Thyroid gland (tissue), 4 donors: ENCODE results near the gene CIZ1. TPM values are rescaled to one million over a fixed set of nuclear protein-coding genes. Genes with fewer than 3 reads are reported as not detected.

Experiments
- DNase-seq, 2 donors: peaks; one replicate each; pipeline ENCODE4 v3.0.0-alpha.2; 2019
- H3K27ac ChIP-seq, 3 donors: fragments of 200-600 bp; sonication (generic); 1 replicate in 2 of 3; 2 replicates in 1 of 3; pipeline ENCODE4 v1.5.1; 2016 to 2019; ENCODE audit warnings: mild to moderate bottlenecking in 1 of 3, moderate library complexity in 1 of 3
- H3K27me3 ChIP-seq: fragments of 200-600 bp; sonication (generic); one replicate; pipeline ENCODE4 v1.5.1; 2019
- H3K36me3 ChIP-seq, 2 donors: fragments of 200-600 bp; sonication (generic); one replicate each; pipeline ENCODE4 v1.5.1; 2016 to 2019
- H3K4me1 ChIP-seq, 2 donors: fragments of 200-600 bp; sonication (generic); one replicate each; pipeline ENCODE4 v1.5.1; 2017 to 2019
- H3K4me3 ChIP-seq, 3 donors: fragments of 200-600 bp; sonication (generic); replicated peaks in 1 of 3; 1 replicate in 2 of 3; 2 replicates in 1 of 3; pipeline ENCODE4 v1.5.1; 2016; ENCODE audit warnings: mild to moderate bottlenecking in 1 of 3
- H3K9me3 ChIP-seq: fragments of 200-600 bp; sonication (generic); one replicate; pipeline ENCODE4 v1.5.1; 2017
- POLR2A ChIP-seq, 2 donors: fragments of 450-650 bp; IDR thresholded peaks; one replicate each; pipeline ENCODE4 v1.6.1; 2017; ENCODE audit warnings: antibody characterized with exemption in 2 of 2, mild to moderate bottlenecking in 2 of 2, moderate library complexity in 1 of 2
- WGBS, 2 donors: methylation state at CpG; one replicate each; pipeline ENCODE4 v1.1.5; 2017; 5-methylcytosine and 5-hydroxymethylcytosine counted together
- intact Hi-C: fragments of 100-400 bp; cut with DNase I; formaldehyde crosslinking; loops from one replicate; pipeline ENCODE4 v1.15.1; 2023
- total RNA-seq, 4 donors: library from RNA; depleted of rRNA; stranded (reverse); fragments of >200 nt; gene quantifications; one replicate each; pipeline ENCODE4 v1.2.3, GENCODE V29; 2016
- TF ChIP-seq, protein P1 (sequence below), 6 experiments: fragments of 200-600 bp in 3 of 6; fragments of 450-650 bp in 3 of 6; sonication (generic) in 3 of 6; IDR thresholded peaks; one replicate each; pipeline ENCODE4 v1.5.1; 2016 to 2019; ENCODE audit warnings: antibody characterized with exemption in 6 of 6, mild to moderate bottlenecking in 2 of 6, inconsistent platforms in 1 of 6, moderate library complexity in 1 of 6

Gene CIZ1
- total RNA-seq, 4 donors from 2014 or later = 47.8 to 58.5 (median 52.7) TPM

DNA sequence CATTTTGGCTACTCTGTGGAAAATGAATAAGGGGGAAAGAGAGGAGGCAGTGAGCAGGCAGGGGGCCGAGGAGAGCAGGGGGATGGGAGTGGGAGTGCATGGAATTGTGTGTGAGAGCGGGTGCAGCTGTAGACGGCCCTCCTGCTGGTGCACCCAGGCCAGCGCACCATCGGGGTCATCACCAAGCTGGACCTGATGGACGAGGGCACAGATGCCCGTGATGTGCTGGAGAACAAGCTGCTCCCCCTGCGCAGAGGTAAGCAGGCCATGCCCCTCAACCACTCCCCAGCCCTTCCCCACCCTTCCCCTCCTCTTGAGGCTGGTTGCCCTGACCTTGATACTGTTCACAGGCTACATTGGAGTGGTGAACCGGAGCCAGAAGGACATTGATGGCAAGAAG lies 28.5 kb upstream of the CIZ1 start:
- TF ChIP-seq POLR2A (IDR thresholded peaks at IDR 0.05) = no peak
- Histone ChIP-seq H3K4me3 (no peak overlapping the region), H3K9me3 (no peaks in the 10 kb centered on the region), H3K27ac (no peak overlapping the region), H3K4me1 (peaks cover 0 to 10% of the 10 kb centered on the region in 2 donors), H3K36me3 (no peaks in the 10 kb centered on the region), H3K27me3 (no peaks in the 10 kb centered on the region)
- no peak for DNase-seq
- intact Hi-C loops = no loop called here
- WGBS, 2 donors = 87 to 90% methylated on average over 8 to 9 of the region's 9 CpGs

DNA sequence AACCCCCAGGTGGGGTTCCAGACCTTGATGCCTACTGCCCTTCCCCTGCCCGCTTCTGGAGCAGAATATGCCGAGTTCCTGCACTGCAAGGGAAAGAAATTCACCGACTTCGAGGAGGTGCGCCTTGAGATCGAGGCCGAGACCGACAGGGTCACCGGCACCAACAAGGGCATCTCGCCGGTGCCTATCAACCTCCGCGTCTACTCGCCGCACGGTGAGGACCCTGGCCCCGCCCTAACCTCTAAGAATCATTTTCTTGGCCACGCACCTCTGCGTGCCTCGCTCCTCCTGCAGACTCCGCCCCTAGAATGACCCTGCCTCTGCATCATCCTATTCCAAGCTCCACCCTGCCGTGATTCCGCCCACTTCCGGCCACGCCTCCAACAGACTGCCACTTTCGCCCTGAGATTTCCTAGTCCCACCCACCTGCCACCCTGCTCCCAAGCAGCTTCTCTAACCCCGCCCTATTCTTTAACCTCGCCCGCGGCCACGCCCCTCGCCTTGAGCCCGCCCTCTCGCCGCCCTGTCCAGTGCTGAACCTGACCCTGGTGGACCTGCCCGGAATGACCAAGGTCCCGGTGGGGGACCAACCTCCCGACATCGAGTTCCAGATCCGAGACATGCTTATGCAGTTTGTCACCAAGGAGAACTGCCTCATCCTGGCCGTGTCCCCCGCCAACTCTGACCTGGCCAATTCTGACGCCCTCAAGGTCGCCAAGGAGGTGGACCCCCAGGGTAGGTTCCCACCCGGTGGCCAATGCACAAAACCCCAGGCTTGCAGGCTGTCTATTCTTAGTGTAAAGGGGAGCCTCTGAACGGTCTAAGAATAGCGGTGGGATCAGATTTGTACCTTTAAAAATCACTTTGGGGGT lies 27.4 kb upstream of the CIZ1 start:
- H3K36me3 ChIP-seq = no peaks in the 10 kb centered on the region

DNA sequence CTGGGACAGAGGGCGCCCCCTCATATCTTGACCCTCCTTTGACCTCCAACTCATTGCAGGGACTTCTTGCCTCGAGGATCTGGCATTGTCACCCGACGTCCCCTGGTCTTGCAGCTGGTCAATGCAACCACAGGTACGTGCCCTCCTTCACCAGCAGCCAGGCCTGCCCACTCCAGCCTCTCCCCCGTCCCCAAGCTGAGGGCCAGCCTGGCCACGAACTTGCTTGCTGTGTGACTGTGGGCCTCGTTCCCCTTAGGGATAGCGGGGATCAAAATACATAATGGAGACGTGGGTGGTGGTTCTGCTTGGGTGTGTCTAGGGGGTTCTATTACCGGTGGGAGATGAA lies 26.8 kb upstream of the CIZ1 start:
- no peak for DNase-seq
- Histone ChIP-seq H3K4me3 (peak overlapping the region in 1 of 3 donors; percentile 21), H3K27ac (peak overlapping the region in 1 of 3 donors; percentile 41), H3K36me3 (no peaks in the 10 kb centered on the region), H3K9me3 (no peaks in the 10 kb centered on the region), H3K4me1 (peaks cover 0 to 10% of the 10 kb centered on the region in 2 donors), H3K27me3 (no peaks in the 10 kb centered on the region)
- WGBS, 2 donors = 63 to 65% methylated on average over 11 of the region's 11 CpGs
- TF ChIP-seq POLR2A (IDR thresholded peaks at IDR 0.05) = no peak
- TF ChIP-seq, protein P1, sequence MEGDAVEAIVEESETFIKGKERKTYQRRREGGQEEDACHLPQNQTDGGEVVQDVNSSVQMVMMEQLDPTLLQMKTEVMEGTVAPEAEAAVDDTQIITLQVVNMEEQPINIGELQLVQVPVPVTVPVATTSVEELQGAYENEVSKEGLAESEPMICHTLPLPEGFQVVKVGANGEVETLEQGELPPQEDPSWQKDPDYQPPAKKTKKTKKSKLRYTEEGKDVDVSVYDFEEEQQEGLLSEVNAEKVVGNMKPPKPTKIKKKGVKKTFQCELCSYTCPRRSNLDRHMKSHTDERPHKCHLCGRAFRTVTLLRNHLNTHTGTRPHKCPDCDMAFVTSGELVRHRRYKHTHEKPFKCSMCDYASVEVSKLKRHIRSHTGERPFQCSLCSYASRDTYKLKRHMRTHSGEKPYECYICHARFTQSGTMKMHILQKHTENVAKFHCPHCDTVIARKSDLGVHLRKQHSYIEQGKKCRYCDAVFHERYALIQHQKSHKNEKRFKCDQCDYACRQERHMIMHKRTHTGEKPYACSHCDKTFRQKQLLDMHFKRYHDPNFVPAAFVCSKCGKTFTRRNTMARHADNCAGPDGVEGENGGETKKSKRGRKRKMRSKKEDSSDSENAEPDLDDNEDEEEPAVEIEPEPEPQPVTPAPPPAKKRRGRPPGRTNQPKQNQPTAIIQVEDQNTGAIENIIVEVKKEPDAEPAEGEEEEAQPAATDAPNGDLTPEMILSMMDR (IDR thresholded peaks at IDR 0.05) = no peak
- intact Hi-C loops = no loop called here

More for the DNA sequence above, 27.4 kb upstream of the CIZ1 start:
- H3K27ac ChIP-seq = peak overlapping the region in 1 of 3 donors; percentile 41
- intact Hi-C loops = no loop called here
- TF ChIP-seq, protein P1 (IDR thresholded peaks at IDR 0.05) = peak in 1 of 6 experiments; percentile 31
- peak in 1 of 2 donors; percentile 19 for TF ChIP-seq POLR2A (IDR thresholded peaks at IDR 0.05)
- H3K4me1 ChIP-seq = peaks cover 0 to 10% of the 10 kb centered on the region in 2 donors
- 18 to 19% methylated on average over 41 to 47 of the region's 47 CpGs for WGBS, 2 donors
- no peaks in the 10 kb centered on the region for H3K9me3 ChIP-seq
- peak overlapping the region in 1 of 3 donors; percentile 21 for H3K4me3 ChIP-seq
- H3K27me3 ChIP-seq = no peaks in the 10 kb centered on the region
- peak; percentile 96 for DNase-seq

DNA sequence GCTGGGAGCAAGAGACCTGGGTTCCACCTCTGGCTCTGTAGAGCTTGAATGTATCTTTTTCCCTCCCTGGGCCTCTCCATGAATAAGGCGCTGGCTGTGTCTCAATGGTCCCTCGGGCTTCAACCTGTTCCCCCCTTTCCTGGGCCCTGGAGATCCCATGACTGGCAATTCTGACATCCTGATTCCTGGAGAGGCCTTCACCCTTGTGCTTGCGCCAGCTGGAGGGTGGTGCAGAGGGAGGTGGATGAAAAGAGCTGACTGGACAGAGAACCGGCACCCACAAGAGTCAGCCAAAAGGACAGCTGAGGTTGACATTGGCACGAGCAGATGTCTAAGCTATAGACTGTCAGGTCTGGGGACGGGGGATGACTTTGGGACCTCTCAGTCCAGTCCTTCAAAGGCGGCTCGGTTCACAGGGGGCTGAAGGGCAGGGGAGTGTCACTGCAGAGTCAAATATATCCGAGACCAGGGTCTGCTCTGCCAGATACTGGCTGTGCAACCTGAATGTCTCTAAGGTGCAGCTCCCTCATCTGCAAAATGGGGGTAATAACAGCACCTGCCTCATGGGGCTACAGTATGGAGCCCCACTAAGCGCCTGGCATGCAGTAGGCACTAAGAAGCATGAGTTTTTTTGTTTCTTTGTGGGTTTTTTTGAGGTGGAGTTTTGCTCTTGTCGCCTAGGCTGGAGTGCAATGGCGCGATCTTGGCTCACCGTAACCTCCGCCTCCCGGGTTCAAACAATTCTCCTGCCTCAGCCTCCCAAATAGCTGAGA lies 25.6 kb upstream of the CIZ1 start:
- no peak overlapping the region for H3K27ac ChIP-seq
- no peak for DNase-seq
- no peaks in the 10 kb centered on the region for H3K27me3 ChIP-seq
- no peak overlapping the region for H3K4me3 ChIP-seq
- TF ChIP-seq POLR2A (IDR thresholded peaks at IDR 0.05) = no peak
- TF ChIP-seq, protein P1 (IDR thresholded peaks at IDR 0.05) = no peak
- peaks cover 0 to 10% of the 10 kb centered on the region in 2 donors for H3K4me1 ChIP-seq
- H3K9me3 ChIP-seq = no peaks in the 10 kb centered on the region
- intact Hi-C loops = no loop called here
- no peaks in the 10 kb centered on the region for H3K36me3 ChIP-seq
- WGBS, 2 donors = 79 to 85% methylated on average over 11 to 16 of the region's 16 CpGs

DNA sequence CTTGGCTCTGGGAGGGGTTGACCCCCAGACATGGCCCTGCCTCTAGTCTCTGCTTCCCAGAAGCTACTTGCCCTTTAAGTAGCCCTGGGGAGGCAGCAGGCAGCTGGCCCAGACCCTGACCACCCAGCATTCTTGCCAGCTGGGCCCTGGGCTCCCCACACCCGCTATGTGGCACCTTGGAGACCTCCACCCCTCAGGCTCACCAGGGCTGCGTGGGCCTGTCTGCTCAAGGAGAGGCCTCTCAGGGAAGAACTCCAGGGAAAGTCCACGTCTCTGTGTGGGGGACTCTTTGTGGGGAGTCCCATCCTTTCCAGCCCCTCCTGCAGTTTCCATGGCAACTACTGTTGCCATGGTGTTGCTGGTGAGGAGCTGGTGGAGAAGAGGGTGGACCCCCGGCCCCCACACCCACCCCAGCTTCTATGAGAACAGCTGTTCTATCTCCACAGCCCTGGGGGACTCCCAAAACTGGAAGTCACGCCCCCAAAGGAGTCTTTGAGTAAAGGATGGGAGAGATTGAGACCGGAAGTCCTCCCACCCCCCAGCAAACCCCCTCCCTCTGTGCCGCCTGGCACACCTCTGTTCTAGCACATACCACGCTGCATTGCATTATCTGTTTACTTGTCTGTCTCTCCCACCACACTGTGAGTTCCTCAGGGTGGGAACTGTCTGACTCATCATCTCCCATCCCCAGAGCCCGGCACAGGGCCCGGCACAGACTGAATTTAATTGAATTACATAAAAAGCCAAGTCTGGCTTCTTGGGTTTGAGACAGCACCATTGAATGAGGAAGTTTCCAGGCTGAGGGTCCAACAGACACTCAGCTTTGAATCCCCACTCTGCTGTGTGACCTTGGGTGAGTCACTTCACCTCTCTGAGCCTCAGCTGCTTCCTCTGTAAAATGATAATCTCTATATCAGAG lies 24.4 kb upstream of the CIZ1 start:
- Histone ChIP-seq H3K27ac (peak overlapping the region in 2 of 3 donors; percentile 11 to 54), H3K27me3 (no peaks in the 10 kb centered on the region), H3K36me3 (no peaks in the 10 kb centered on the region), H3K9me3 (no peaks in the 10 kb centered on the region), H3K4me3 (no peak overlapping the region), H3K4me1 (peaks cover 0 to 10% of the 10 kb centered on the region in 2 donors)
- TF ChIP-seq, protein P1 (IDR thresholded peaks at IDR 0.05) = no peak
- no peak for TF ChIP-seq POLR2A (IDR thresholded peaks at IDR 0.05)
- intact Hi-C loops = no loop called here
- 65 to 72% methylated on average over 5 to 9 of the region's 10 CpGs for WGBS, 2 donors
- no peak for DNase-seq
